HT1080 (cell line): ENCODE results near the gene LMNTD1. TPM values are rescaled to one million over a fixed set of nuclear protein-coding genes. Genes with fewer than 3 reads are reported as not detected.
"Not testable (repeated sequence)": the region's sequence is repeated elsewhere in the genome, so short reads cannot be mapped to it uniquely, and the experiment has no call there.

ENCODE experiments used
- DNase-seq: peaks from one replicate; pipeline ENCODE4 v3.0.0-alpha.2; 2015; ENCODE audit warnings: low read depth
- small RNA-seq: library from RNA; depleted of rRNA; stranded (forward); fragments of <200 nt; gene quantifications from one replicate; pipeline ENCODE3, GENCODE V24; 2014
- total RNA-seq: library from RNA; depleted of rRNA; stranded (reverse); fragments of >200 nt; shearing (Covaris generic); gene quantifications from 2 replicates; pipeline ENCODE4 v1.2.3, GENCODE V29; 2014

Gene LMNTD1
- total RNA-seq, 1 experiment from 2014 or later, result not detected

- DNase-seq, result no peak
Measured at GRCh38 chr12:25433581-25434325, 119.3 kb downstream of the LMNTD1 start.

- no peak for DNase-seq
Measured at GRCh38 chr12:25433024-25433423, 120.1 kb downstream of the LMNTD1 start.

- no peak for DNase-seq
Measured at GRCh38 chr12:25427337-25428249, 125.5 kb downstream of the LMNTD1 start.

GRCh38 chr12:25426821-25427220, 126.3 kb downstream of the LMNTD1 start:
- DNase-seq, result not testable (repeated sequence)

Small RNA genes within 50 kb of the gene (small RNA-seq; reads per million reads assigned to genes)
- not detected for gene TUBB4BP1
